Stimulated activated CD4-positive, alpha-beta T cell treated with anti-CD3 and anti-CD28 coated beads, TNF-alpha, amount 100 ng/mL, for 48 hours (primary cell): ENCODE data around the gene LRBA.

Source experiments
- DNase-seq, 3 donors: peaks; one replicate each; pipeline ENCODE4 v3.0.0-alpha.2; 2020; ENCODE audit warnings: low read depth in 3 of 3

LRBA gene

GRCh38 chr4:150805183-150806025 is 209.7 kb downstream of the LRBA start:
- no peak for DNase-seq

- no peak for DNase-seq
Observed at GRCh38 chr4:150801833-150802232, 213.3 kb downstream of the LRBA start.

- DNase-seq = no peak
Observed at GRCh38 chr4:150799207-150799606, 215.9 kb downstream of the LRBA start.

GRCh38 chr4:150794706-150795105 is 220.4 kb downstream of the LRBA start:
- no peak for DNase-seq

- DNase-seq = no peak
Observed at GRCh38 chr4:150789864-150790263, 225.2 kb downstream of the LRBA start.

GRCh38 chr4:150784939-150785338 is 230.1 kb downstream of the LRBA start:
- DNase-seq = no peak

GRCh38 chr4:150784305-150784704 is 230.8 kb downstream of the LRBA start:
- DNase-seq = no peak

GRCh38 chr4:150782921-150783320 is 232.2 kb downstream of the LRBA start:
- DNase-seq = no peak

GRCh38 chr4:150782311-150782710 is 232.8 kb downstream of the LRBA start:
- no peak for DNase-seq

- DNase-seq = no peak
Observed at GRCh38 chr4:150781191-150781590, 233.9 kb downstream of the LRBA start.

- DNase-seq = no peak
Observed at GRCh38 chr4:150779707-150780106, 235.4 kb downstream of the LRBA start.

- no peak for DNase-seq
Observed at GRCh38 chr4:150773729-150774449, 241.2 kb downstream of the LRBA start.

- no peak for DNase-seq
Observed at GRCh38 chr4:150773032-150773431, 242.1 kb downstream of the LRBA start.

- no peak for DNase-seq
Observed at GRCh38 chr4:150771382-150771781, 243.7 kb downstream of the LRBA start.

GRCh38 chr4:150769845-150770244 is 245.2 kb downstream of the LRBA start:
- DNase-seq = no peak

GRCh38 chr4:150769248-150769647 is 245.8 kb downstream of the LRBA start:
- no peak for DNase-seq

- DNase-seq = no peak
Observed at GRCh38 chr4:150768497-150768896, 246.6 kb downstream of the LRBA start.

GRCh38 chr4:150765216-150765615 is 249.9 kb downstream of the LRBA start:
- DNase-seq = no peak

GRCh38 chr4:150751648-150752047 is 263.4 kb downstream of the LRBA start:
- DNase-seq = no peak

GRCh38 chr4:150750824-150751223 is 264.3 kb downstream of the LRBA start:
- DNase-seq = no peak

GRCh38 chr4:150746156-150746555 is 268.9 kb downstream of the LRBA start:
- no peak for DNase-seq

- no peak for DNase-seq
Observed at GRCh38 chr4:150744570-150744969, 270.5 kb downstream of the LRBA start.
